ENCODE measurements around the gene SASH1. TPM values are rescaled to one million over a fixed set of nuclear protein-coding genes. Genes with fewer than 3 reads are reported as not detected.

Gene SASH1
- total and polyA plus RNA-seq, 2 of the 8 experiments (the other 6 are each of a cell fraction or from before 2014, with no cell fraction given), result 6.0 to 20.2 TPM

GRCh38 chr6:148425443-148425842, 82.8 kb downstream of the SASH1 start:
- DNase-seq (ENCODE audit: low read depth in 1 of 2, low spot score in 2 of 2), result no peak
- H2AK5ac ChIP-seq (ENCODE audit: low read depth, low read length), result no peak overlapping the region
- H3K4me1 ChIP-seq (replicated peaks in 1 of 4; ENCODE audit: control insufficient read depth in 3 of 4, insufficient read depth in 4 of 4, low read length in 3 of 4), result 0 out of 7 replicates have a peak, but pooled peaks cover 0 to 3% (median 0%) of the 10 kb centered on the region in 4 experiments
- H3K79me1 ChIP-seq (ENCODE audit: low read depth, low read length), result no peaks in the 10 kb centered on the region
- H3K9me3 ChIP-seq (ENCODE audit: insufficient read depth in 2 of 2, low read depth in 1 of 2, low read length in 1 of 2), result no peaks in the 10 kb centered on the region
- H3K14ac ChIP-seq (ENCODE audit: insufficient read length), result no peak overlapping the region
- no peak overlapping the region for H3K23ac ChIP-seq (ENCODE audit: insufficient read length)
- no peak overlapping the region for H2BK12ac ChIP-seq (ENCODE audit: low read depth, low read length)
- H4K5ac ChIP-seq (ENCODE audit: insufficient read length, low read depth, low read length), result no peak overlapping the region
- FAIRE-seq, result no peak
- H4K20me1 ChIP-seq (replicated peaks in 1 of 2; ENCODE audit: control insufficient read depth in 1 of 2, insufficient read depth in 2 of 2, low read length in 2 of 2), result peaks cover 0 to 5% of the 10 kb centered on the region in 2 experiments
- no peak overlapping the region for H3K4me2 ChIP-seq (ENCODE audit: insufficient read depth in 1 of 2, low read depth in 2 of 2, low read length in 2 of 2)
- no peak overlapping the region for H2BK5ac ChIP-seq (ENCODE audit: low read depth, low read length)
- TF ChIP-seq POLR2A (IDR thresholded peaks at IDR 0.05; ENCODE audit: control extremely low read depth in 1 of 2, low read depth in 2 of 2, low read length in 2 of 2) (no peak), TCF12 (IDR thresholded peaks at IDR 0.05; ENCODE audit: low read depth, low read length) (no peak), EGR1 (IDR thresholded peaks at IDR 0.05; ENCODE audit: borderline replicate concordance, low read depth, low read length) (no peak), CTCF (IDR thresholded peaks at IDR 0.05; ENCODE audit: control extremely low read depth in 1 of 3, insufficient read depth in 1 of 3, low read depth in 1 of 3, low read length in 3 of 3) (no peak), CBX8 (IDR thresholded peaks at IDR 0.05; ENCODE audit: borderline replicate concordance, low read depth, low read length) (no peak), HDAC2 (IDR thresholded peaks at IDR 0.05; ENCODE audit: borderline replicate concordance in 1 of 2, low read depth in 2 of 2, low read length in 2 of 2) (no peak)
- H3K9ac ChIP-seq (replicated peaks in 1 of 4; ENCODE audit: extremely low read depth in 1 of 4, low read depth in 3 of 4, low read length in 3 of 4), result no peak overlapping the region
- 80% methylated on average over 1 of the region's 2 CpGs; no CpG with 5 or more reads in 1 of the 2 experiments for WGBS, 2 experiments (ENCODE audit: extremely low coverage in 1 of 2, insufficient coverage in 1 of 2, insufficient read length in 1 of 2, insufficient replicate concordance in 2 of 2, low coverage in 1 of 2, low lambda C conversion rate in 2 of 2, missing lambda C conversion rate in 1 of 2)
- no peaks in the 10 kb centered on the region for H3K36me3 ChIP-seq (ENCODE audit: control insufficient read depth in 2 of 4, insufficient read depth in 4 of 4, low read length in 3 of 4)
- no peaks in the 10 kb centered on the region for H3K27me3 ChIP-seq (replicated peaks in 1 of 4; ENCODE audit: control insufficient read depth in 3 of 4, extremely low read depth in 1 of 4, insufficient read depth in 3 of 4, low read length in 3 of 4)
- H3K4me3 ChIP-seq (ENCODE audit: extremely low read depth in 1 of 4, insufficient read depth in 2 of 4, low read depth in 3 of 4, low read length in 4 of 4), result no peak overlapping the region
- H2BK20ac ChIP-seq (ENCODE audit: low read length), result no peak overlapping the region
- ChIA-PET CTCF (ENCODE audit: partially characterized antibody) (interaction anchor here (1.0 to 1.2 kb wide), 3 partner anchors 12 to 20 kb away, joined by 3 to 4 read pairs (median 4); no protein-coding TSS in a partner anchor), POLR2A (ENCODE audit: partially characterized antibody) (no interaction called here)
- no peak overlapping the region for H3K27ac ChIP-seq (ENCODE audit: low read depth, low read length)
- 0 out of 4 replicates have a peak, but pooled peaks cover 0 to 4% of the 10 kb centered on the region in 2 experiments for H3K79me2 ChIP-seq (ENCODE audit: control insufficient read depth in 1 of 2, insufficient read depth in 2 of 2, low read length in 2 of 2)
- H3K56ac ChIP-seq (replicated peaks; ENCODE audit: insufficient read length, low read depth, low read length), result no peak overlapping the region
- H3K4ac ChIP-seq (replicated peaks; ENCODE audit: insufficient read length, low read depth, low read length), result no peak overlapping the region
- no peak overlapping the region for H2BK120ac ChIP-seq (replicated peaks; ENCODE audit: low read depth, low read length)
- no peak overlapping the region for H3K18ac ChIP-seq (ENCODE audit: extremely low read depth, low read length)
- H2BK15ac ChIP-seq (ENCODE audit: low read length), result no peak overlapping the region
- H4K8ac ChIP-seq (ENCODE audit: extremely low read depth, insufficient read depth, low read length), result no peak overlapping the region
- no peak overlapping the region for H2AFZ ChIP-seq (ENCODE audit: low read length)
- H3K23me2 ChIP-seq (ENCODE audit: low read depth, low read length), result no peaks in the 10 kb centered on the region
- H4K91ac ChIP-seq (replicated peaks; ENCODE audit: insufficient read length, low read length), result no peak overlapping the region

Data from H1 (cell line).